ENCODE measurements around the gene PDPK1. TPM values are rescaled to one million over a fixed set of nuclear protein-coding genes. Genes with fewer than 3 reads are reported as not detected.
"Not testable (repeated sequence)": the region's sequence is repeated elsewhere in the genome, so short reads cannot be mapped to it uniquely, and the experiment has no call there.

PDPK1 gene
- total RNA-seq, 1 donor = 37.1 TPM

DNA sequence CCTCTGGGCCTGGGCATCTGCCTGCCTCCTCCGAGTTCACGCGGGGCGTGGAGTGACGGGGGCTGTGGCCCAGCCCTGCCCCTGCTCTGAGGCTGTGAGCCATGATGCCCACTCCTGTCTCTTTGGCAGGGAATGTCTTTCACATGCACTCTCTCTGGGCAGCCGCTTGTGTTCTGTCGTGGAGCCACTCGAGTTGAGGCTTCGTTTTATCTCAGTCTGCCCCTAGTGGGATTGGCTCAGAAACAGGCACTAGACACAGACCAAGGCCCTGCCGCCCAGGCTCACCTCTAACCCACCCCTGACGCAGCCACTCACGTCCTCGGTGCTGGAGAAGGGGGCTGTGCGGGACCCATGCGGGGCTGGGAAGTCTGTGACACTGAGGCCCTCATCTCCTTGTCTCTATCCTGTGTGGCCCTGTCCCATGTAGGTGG, 77.0 kb downstream of the PDPK1 start:
- TF ChIP-seq, protein P1, sequence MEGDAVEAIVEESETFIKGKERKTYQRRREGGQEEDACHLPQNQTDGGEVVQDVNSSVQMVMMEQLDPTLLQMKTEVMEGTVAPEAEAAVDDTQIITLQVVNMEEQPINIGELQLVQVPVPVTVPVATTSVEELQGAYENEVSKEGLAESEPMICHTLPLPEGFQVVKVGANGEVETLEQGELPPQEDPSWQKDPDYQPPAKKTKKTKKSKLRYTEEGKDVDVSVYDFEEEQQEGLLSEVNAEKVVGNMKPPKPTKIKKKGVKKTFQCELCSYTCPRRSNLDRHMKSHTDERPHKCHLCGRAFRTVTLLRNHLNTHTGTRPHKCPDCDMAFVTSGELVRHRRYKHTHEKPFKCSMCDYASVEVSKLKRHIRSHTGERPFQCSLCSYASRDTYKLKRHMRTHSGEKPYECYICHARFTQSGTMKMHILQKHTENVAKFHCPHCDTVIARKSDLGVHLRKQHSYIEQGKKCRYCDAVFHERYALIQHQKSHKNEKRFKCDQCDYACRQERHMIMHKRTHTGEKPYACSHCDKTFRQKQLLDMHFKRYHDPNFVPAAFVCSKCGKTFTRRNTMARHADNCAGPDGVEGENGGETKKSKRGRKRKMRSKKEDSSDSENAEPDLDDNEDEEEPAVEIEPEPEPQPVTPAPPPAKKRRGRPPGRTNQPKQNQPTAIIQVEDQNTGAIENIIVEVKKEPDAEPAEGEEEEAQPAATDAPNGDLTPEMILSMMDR (IDR thresholded peaks at IDR 0.05; ENCODE audit: insufficient read depth, low read depth, low read length) = no peak
- DNase-seq (ENCODE audit: low read depth) = no peak

DNA sequence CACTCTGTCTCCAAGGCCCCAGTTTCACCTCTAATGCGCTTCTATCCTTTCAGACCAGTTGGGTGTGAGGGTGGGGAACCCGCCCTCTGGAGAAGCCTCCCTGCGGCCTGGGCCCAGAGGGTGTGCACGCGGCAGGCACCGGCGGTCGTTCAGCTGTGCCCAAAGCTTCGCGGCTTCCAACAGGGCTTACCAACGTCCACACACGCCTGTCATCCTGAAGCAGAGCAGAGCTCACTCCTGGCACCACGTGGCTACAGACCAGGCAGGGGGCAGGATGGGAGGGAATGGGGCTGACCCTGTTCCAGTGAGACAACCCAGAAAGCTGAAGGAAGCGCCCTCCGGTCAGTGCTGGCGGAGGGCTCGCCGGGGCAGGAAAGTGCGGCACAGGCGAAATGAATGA, 81.1 kb downstream of the PDPK1 start:
- not testable (repeated sequence) for H3K4me3 ChIP-seq (ENCODE audit: low read depth, low read length); DNase-seq (ENCODE audit: low read depth)

More for the DNA sequence above, 77.0 kb downstream of the PDPK1 start:
- no peak overlapping the region for H3K4me3 ChIP-seq (ENCODE audit: low read depth, low read length)

DNA sequence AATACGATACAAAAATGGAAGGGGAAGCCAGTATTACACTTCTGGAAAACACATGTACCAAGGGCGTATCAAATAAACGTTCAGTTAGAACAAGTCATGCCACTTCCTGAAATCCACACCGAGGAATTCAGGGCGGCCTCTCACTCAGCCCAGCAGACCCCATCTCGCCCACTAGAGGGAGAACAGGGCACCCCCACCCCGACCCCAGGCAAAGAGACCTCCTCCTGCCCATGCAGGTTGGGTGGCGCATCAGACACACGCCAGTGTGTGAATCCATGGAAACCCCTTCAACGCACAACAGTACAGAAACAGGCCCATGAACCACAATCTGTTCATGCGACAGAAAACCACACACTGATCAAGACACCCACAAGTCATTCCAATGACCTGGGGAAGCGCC, 81.8 kb downstream of the PDPK1 start:
- not testable (repeated sequence) for DNase-seq (ENCODE audit: low read depth); H3K4me3 ChIP-seq (ENCODE audit: low read depth, low read length)

DNA sequence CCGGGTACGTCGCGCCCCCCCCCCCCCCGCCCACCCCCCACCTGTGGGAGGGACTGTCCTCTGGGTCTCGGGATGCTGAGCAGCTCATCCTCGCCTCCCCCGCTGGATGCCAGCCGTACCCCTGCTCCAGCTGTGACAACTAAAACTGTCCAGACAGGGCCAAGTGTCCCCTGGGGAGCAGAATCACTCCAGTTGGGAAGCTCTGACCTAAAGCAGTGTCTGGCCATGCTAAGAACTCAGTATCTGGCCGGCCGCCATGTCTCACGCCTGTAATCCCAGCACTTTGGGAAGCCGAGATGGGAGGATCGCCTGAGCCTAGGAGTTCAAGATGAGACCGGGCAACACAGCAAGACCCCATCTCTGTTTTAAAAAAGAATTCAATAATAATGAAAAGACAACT, 83.0 kb downstream of the PDPK1 start:
- DNase-seq (ENCODE audit: low read depth); H3K4me3 ChIP-seq (ENCODE audit: low read depth, low read length): not testable (repeated sequence)

DNA sequence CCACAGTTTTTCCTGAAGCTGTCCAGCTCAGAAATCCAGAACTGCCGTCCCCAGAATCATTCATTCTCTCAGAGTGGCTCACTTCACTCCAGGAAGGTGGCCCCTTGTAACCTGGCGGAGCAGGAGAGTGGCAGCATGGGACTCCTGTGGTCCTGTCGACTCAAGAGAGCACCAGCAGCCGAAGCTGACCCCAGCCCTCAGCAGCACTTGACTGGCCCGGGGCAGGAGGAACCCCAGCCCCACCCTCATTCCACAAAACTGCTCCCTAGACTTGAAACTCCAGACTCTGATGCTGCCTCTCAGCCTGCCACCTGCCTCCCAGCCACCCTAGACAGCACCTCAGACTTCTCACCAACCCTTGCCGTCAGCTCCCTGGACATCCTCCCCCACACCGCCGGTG, 83.6 kb downstream of the PDPK1 start:
- not testable (repeated sequence) for H3K4me3 ChIP-seq (ENCODE audit: low read depth, low read length); DNase-seq (ENCODE audit: low read depth)

DNA sequence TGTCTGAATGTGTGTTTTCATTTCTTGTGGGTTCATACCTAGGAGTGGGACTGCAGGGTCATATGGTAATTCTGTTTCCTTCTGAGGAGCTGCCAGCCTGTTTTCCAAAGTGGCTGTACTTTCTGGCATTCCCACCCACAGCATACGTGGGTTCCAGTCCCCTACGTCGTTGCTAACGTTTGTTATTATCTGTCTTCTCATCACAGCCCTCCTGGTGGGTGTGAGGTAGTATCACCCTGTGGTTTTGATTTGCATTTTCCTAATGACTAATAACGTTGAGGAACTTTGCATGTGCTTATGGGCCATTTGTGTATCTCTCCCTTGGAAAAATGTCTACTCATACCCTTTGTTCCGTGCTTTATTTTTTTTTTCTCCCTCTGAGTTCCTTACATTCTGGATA, 89.3 kb downstream of the PDPK1 start:
- not testable (repeated sequence) for DNase-seq (ENCODE audit: low read depth); H3K4me3 ChIP-seq (ENCODE audit: low read depth, low read length)

DNA sequence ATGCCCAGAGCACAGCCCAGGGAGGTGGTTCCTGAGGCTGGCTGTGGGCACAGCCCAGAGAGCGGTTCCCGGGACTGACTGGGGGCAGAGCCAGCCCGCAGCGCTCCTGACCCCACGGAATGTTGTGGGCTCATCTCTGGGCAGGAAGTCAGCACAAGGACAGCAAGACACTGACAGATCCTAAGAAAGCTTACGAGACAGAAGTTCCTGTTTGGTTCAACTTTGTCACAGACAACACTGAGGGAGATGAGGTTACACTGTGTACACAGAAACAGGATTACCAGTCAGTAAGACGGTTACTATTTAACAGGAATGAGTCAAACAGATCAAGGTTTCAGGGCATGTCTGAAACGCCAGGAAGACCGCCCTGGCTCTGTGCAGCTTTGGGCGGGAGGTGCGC, 93.4 kb downstream of the PDPK1 start:
- not testable (repeated sequence) for H3K4me3 ChIP-seq (ENCODE audit: low read depth, low read length); DNase-seq (ENCODE audit: low read depth)

DNA sequence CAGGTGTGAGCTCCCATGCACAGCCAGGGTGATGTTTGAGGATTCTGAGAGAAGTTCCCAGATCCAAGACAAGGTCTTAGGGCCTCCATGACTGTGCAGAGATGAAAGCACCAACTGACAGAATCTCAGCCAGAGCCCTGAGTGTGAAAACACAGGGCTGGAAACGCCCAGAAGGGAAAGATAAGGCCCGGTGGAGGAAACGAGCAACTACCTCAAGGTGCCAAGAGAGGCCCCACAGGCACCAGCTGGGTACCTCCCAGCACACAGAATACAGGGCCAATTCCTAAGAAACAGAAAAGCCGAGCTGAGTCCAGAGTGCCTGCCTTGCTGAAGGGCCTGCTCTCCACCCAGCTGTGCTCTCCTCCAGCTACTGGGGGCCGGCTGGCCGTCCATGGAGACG, 94.5 kb downstream of the PDPK1 start:
- not testable (repeated sequence) for H3K4me3 ChIP-seq (ENCODE audit: low read depth, low read length); DNase-seq (ENCODE audit: low read depth)

DNA sequence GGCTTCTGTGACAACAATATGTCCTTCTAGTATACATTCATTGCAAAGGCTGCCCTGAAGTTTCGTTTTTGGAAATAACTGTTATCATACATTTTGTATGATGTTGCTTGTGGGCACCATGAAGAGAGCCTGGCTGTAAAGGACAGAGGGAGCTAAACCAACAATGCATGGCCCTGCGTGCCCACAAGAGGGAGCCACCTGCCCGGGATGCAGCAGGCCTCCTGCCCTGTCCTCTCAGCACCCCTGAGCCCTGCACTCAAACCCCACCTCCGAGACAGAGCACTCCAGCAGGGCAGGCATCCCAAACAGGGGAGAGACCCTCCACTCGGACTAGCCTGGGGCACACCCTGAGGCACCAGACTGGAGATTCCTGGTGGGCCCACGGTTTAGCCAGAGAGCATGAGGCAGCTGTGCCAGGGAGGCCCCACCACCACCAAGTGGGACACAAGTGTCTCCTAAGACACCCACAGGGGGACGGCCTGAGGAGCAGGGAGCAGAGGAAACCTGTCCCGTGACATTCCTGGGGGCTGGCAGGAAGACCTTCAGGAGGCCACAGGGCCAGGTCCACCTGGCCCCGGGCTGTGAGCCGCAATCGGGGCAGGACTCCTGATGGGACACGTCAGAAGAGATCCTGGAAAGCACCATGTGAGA, 101.4 kb downstream of the PDPK1 start:
- not testable (repeated sequence) for DNase-seq (ENCODE audit: low read depth); H3K4me3 ChIP-seq (ENCODE audit: low read depth, low read length)

DNA sequence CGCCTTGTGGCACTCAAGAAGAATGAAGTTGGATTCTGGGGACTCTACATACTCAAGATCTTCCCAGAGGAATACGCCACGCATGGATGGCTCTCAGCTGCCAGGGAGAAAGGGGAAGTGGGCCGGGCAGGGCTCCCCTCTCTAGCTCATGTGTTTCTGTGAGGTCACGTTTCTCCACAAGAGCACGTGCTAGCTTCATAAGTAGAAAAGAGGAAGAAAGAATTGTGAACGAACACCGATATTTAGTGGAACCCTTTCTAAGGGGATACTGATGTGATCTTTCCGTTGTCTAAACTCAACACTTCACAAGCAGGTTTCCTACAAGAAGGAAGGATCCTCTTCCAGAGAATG, 101.9 kb downstream of the PDPK1 start:
- not testable (repeated sequence) for DNase-seq (ENCODE audit: low read depth)

DNA sequence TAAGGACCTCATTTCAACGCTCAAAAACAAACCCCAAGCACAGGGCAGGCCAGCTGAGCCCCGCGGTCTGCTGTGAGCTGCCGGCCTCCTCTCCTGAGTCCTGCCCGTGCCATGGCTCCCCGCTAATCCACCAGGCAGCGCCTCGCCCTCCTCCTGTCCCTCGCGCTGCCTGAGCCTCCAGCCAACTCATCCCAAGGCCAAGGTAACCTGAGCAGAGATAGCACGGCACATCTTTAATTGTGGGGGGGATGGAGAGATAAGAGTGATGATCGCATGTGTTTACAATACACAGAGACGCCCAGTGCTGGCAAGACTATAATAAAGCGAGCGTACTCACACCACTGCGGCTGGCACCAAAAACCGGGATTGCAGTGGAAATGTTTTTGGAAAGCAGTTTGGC, 104.7 kb downstream of the PDPK1 start:
- H3K4me3 ChIP-seq (ENCODE audit: low read depth, low read length); DNase-seq (ENCODE audit: low read depth): not testable (repeated sequence)

More for the DNA sequence above, 101.9 kb downstream of the PDPK1 start:
- H3K4me3 ChIP-seq (ENCODE audit: low read depth, low read length) = not testable (repeated sequence)

DNA sequence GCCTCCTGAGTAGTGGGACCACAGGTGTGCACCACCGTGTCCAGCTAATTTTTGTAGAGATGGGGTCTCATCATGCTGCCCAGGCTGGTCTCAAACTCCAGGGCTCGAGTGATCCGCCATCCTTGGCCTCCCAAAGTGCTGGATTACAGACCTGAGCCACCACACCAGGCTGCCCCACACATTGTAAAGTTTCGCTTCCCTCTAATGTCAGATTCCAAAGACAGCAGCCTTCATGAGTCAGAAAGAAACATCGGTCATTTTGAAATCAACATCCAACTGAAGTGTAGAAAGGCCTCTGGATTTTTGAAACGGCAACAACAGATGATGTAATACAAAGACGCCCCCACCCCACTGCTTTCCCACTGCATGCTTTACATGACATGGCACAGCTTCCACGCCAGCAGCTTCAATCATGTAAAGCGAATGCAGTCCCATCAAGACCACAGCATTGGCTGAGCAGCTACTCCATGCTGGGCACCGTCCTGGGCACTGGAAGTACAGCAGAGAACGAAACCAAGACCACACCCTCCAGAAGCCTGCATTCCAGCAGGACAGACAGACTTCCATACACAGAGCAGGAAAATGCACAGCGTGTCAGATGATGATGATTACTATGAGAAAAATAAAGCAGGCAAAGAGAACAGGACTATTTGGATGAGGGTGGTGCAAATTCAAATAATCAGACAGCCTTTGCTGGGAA, 107.1 kb downstream of the PDPK1 start:
- H3K4me3 ChIP-seq (ENCODE audit: low read depth, low read length); DNase-seq (ENCODE audit: low read depth): not testable (repeated sequence)

DNA sequence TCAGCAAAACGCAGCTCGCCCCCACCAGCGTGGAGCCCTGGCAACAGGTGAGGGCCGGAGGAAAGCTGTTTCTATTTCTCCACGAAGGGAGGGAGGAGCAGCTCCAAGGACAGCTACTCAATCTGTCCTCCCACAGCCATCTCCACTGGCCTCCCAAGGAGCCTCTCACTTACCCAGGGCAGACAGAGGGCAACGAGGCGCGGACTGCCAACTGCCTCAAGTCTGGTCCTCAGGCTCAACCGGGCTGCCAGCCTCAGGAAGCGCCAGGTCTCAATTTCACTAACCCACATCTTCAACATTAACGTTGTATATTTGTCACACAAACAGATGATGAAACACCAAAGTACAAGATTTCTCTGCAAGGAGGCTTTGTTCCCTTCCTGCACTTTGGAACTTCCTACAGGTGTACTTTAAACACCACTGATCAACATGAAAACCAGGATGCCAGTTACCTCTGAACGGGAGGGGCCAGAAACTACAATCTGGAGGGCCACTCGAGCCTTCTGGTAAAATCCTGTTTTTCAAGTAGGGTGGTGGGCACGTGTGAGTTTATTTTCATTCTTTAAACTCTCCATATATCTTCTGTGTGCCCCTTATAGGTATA, 113.5 kb downstream of the PDPK1 start:
- not testable (repeated sequence) for H3K4me3 ChIP-seq (ENCODE audit: low read depth, low read length); DNase-seq (ENCODE audit: low read depth)

Small RNAs within 50 kb of the gene (small RNA-seq; reads per million reads assigned to genes)
- gene AC093525.1 (not detected), gene MIR3178 (not detected)

Other genes starting within 250 kb of the PDPK1 start
- gene ABCA3, start 197.3 kb upstream of the PDPK1 start, total RNA-seq = 0.43 and 0.97 TPM in 2 replicates
- gene CCNF, start 108.6 kb upstream of the PDPK1 start, total RNA-seq = 17.7 and 26.8 TPM in 2 replicates
- 6.9 and 8.4 TPM in 2 replicates for gene TEDC2, start 77.9 kb upstream of the PDPK1 start, total RNA-seq
- 0.43 and 0.64 TPM in 2 replicates for gene NTN3, start 66.7 kb upstream of the PDPK1 start, total RNA-seq
- 15.5 and 19.4 TPM in 2 replicates for gene TBC1D24, start 62.9 kb upstream of the PDPK1 start, total RNA-seq
- gene ATP6V0C, start 24.1 kb upstream of the PDPK1 start, total RNA-seq = 20.0 and 23.3 TPM in 2 replicates
- 31.1 and 45.7 TPM in 2 replicates for gene AMDHD2, start 17.6 kb upstream of the PDPK1 start, total RNA-seq
- gene CEMP1, start 6.6 kb upstream of the PDPK1 start, total RNA-seq = not detected in 2 replicates
- gene KCTD5, start 144.5 kb downstream of the PDPK1 start, total RNA-seq = 25.0 and 26.4 TPM in 2 replicates
- 0.86 and 0.97 TPM in 2 replicates for gene PRSS27, start 182.2 kb downstream of the PDPK1 start, total RNA-seq
- gene SRRM2, start 214.6 kb downstream of the PDPK1 start, total RNA-seq = 51.9 and 62.2 TPM in 2 replicates
- 203 and 227 TPM in 2 replicates for gene ELOB, start 239.3 kb downstream of the PDPK1 start, total RNA-seq
- not detected in 2 replicates for gene PRSS33, start 249.5 kb downstream of the PDPK1 start, total RNA-seq

Measured in fibroblast of villous mesenchyme (primary cell).